ENCODE data around the gene TXNL4B.

The TXNL4B gene

DNA sequence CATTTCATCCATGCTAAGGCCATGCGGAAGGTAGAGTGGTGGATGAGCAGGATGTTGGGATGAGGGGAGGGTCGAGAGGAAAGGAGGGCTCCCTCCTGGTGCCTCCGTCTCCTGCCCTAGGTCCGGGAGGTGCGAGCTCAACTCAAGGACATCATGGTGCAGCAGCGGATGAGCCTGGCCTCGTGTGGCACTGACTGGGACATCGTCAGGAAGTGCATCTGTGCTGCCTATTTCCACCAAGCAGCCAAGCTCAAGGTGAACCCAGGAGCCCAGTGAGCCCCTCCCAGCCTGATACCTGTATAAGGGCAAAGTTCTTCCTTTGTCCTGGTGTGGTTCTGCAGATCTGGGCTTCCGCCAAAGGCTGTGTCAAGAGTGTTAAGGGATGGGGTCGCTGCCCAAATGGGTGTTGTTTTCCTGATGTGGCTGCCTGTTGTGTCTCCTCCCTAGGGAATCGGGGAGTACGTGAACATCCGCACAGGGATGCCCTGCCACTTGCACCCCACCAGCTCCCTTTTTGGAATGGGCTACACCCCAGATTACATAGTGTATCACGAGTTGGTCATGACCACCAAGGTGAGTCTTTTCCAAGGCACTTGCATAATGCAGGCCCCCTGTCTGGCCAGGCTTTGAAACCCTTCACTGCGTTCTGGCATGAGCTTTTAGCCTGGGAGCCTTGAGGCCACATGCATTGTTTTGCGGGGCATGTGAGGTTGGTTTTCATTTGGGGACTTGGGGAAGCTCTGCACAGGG is 15.1 kb upstream of the TXNL4B start:
- TF ChIP-seq, protein P1, sequence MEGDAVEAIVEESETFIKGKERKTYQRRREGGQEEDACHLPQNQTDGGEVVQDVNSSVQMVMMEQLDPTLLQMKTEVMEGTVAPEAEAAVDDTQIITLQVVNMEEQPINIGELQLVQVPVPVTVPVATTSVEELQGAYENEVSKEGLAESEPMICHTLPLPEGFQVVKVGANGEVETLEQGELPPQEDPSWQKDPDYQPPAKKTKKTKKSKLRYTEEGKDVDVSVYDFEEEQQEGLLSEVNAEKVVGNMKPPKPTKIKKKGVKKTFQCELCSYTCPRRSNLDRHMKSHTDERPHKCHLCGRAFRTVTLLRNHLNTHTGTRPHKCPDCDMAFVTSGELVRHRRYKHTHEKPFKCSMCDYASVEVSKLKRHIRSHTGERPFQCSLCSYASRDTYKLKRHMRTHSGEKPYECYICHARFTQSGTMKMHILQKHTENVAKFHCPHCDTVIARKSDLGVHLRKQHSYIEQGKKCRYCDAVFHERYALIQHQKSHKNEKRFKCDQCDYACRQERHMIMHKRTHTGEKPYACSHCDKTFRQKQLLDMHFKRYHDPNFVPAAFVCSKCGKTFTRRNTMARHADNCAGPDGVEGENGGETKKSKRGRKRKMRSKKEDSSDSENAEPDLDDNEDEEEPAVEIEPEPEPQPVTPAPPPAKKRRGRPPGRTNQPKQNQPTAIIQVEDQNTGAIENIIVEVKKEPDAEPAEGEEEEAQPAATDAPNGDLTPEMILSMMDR (IDR thresholded peaks at IDR 0.05; ENCODE audit: insufficient read depth, low read depth, low read length, missing control alignments) = no peak
- no peak for DNase-seq (ENCODE audit: low read depth)
- H3K4me3 ChIP-seq (ENCODE audit: low read length) = no peak overlapping the region

DNA sequence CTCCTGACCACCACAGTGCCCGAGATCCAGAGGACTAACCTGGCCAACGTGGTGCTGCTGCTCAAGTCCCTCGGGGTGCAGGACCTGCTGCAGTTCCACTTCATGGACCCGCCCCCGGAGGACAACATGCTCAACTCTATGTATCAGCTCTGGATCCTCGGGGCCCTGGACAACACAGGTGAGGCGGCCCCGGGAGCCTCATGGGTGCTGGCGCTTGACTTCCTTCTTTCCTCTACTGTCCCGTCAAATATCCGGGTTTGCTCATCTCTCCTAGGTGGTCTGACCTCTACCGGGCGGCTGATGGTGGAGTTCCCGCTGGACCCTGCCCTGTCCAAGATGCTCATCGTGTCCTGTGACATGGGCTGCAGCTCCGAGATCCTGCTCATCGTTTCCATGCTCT is 14.0 kb upstream of the TXNL4B start:
- TF ChIP-seq, protein P1 (IDR thresholded peaks at IDR 0.05; ENCODE audit: insufficient read depth, low read depth, low read length, missing control alignments) = no peak
- no peak for DNase-seq (ENCODE audit: low read depth)
- H3K4me3 ChIP-seq (ENCODE audit: low read length) = no peak overlapping the region

DNA sequence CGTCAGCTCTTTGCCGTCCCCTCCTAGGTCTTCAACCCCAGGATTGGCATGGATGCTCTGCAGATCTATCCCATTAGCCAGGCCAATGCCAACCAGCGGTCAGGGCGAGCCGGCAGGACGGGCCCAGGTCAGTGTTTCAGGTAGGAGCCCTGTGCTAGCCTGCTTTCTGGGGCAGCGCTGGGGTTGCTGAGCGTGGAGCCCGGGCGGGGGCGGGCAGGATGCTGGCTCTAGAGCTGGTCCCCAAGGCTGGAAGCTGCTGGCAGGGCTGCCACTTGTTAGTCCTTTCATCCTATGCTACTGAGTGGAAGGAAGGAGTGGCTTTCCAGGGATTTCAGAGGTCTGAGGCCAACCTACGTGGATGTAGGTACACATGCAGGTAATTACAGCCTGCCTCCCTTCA is 12.6 kb upstream of the TXNL4B start:
- no peak for DNase-seq (ENCODE audit: low read depth)
- H3K4me3 ChIP-seq (ENCODE audit: low read length) = no peak overlapping the region
- TF ChIP-seq, protein P1 (IDR thresholded peaks at IDR 0.05; ENCODE audit: insufficient read depth, low read depth, low read length, missing control alignments) = no peak

DNA sequence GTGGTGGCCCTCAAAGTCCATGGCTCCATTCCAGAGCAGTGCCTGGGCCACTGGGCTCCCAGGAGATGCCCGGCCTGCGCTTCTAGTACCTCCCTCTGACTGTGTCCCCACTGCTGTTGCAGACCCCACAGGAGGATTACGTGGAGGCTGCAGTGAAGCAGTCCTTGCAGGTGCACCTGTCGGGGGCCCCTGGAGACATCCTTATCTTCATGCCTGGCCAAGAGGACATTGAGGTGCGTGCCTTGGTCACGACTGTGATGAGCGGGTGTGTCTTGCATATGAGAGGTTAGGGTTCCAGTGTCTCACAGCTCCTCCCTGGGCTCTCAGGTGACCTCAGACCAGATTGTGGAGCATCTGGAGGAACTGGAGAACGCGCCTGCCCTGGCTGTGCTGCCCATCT is 11.5 kb upstream of the TXNL4B start:
- no peak overlapping the region for H3K4me3 ChIP-seq (ENCODE audit: low read length)
- DNase-seq (ENCODE audit: low read depth) = no peak
- TF ChIP-seq, protein P1 (IDR thresholded peaks at IDR 0.05; ENCODE audit: insufficient read depth, low read depth, low read length, missing control alignments) = no peak

DNA sequence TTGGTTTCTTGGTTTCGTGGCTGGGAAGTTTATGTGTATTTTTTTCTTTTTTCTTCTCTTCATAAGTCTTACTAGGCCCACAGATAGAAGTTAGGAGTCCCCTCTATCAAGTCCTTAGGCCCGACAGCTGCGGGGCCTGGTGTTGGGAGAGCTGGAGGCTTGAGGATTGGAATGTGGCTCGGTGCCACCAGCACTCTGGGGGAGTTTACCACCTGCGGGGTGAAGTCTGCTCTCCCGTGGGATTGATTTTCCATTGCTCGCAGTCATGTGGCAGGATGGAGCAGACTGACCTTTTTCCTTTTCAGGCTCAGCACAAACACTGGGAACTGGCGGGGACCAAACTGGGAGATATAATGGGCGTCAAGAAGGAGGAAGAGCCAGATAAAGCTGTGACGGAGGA is 7.8 kb upstream of the TXNL4B start:
- TF ChIP-seq, protein P1 (IDR thresholded peaks at IDR 0.05; ENCODE audit: insufficient read depth, low read depth, low read length, missing control alignments) = no peak
- no peak overlapping the region for H3K4me3 ChIP-seq (ENCODE audit: low read length)

DNA sequence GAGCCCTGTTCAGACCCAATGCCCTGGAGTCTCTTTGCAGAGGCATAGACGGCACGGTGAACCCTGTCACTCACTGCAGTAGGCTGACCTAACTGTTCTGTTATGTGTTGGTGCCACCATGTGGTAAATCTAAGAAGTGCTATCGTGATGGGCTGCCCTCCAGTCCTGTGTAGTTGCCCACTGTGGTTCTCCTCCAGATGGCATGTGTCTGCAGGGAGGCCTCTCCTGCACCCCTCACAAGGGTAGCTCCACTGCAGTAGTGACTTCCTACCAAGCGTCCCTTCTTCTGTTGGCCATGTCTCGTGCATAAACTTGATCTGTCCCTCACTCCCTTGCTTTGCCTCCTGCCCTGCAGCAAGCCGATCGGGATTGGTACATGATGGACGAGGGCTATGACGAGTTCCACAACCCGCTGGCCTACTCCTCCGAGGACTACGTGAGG is 6.0 kb upstream of the TXNL4B start:
- no peak overlapping the region for H3K4me3 ChIP-seq (ENCODE audit: low read length)
- TF ChIP-seq, protein P1 (IDR thresholded peaks at IDR 0.05; ENCODE audit: insufficient read depth, low read depth, low read length, missing control alignments) = peak; percentile 61
- peak; percentile 73 for DNase-seq (ENCODE audit: low read depth)

More for the DNA sequence above, 7.8 kb upstream of the TXNL4B start:
- DNase-seq (ENCODE audit: low read depth) = no peak

DNA sequence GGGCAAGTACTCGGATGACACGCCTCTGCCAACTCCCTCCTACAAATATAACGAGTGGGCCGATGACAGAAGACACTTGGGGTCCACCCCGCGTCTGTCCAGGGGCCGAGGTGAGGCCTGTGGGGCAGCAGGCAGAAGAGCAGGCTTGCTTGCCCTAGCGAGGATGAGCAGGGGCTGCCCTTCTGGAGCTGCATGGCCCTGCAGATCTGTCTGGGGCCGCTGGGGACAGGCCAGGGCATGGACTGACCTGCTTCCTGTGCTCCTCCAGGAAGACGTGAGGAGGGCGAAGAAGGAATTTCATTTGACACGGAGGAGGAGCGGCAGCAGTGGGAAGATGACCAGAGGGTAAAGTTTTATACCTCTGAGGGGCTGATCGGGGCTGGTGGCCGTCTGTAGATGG is 5.5 kb upstream of the TXNL4B start:
- DNase-seq (ENCODE audit: low read depth) = no peak

More for the DNA sequence above, 5.5 kb upstream of the TXNL4B start:
- TF ChIP-seq, protein P1 (IDR thresholded peaks at IDR 0.05; ENCODE audit: insufficient read depth, low read depth, low read length, missing control alignments) = no peak
- no peak overlapping the region for H3K4me3 ChIP-seq (ENCODE audit: low read length)
